SU-DHL-6 (cell line): ENCODE measurements around the gene PDCD1.

Experiments
- H2AFZ ChIP-seq: fragments of 200-600 bp; sonication (generic); 2 replicates; pipeline ENCODE4 v1.6.1; 2014; ENCODE audit warnings: low read depth, mild to moderate bottlenecking, moderate library complexity, mixed read lengths, antibody characterized with exemption, low read length; ENCODE audit not compliant: severe bottlenecking
- H3F3A ChIP-seq: fragments of 200-600 bp; shearing (Covaris generic); 2 replicates; pipeline ENCODE4 v1.6.0; 2016; ENCODE audit warnings: antibody characterized with exemption, mild to moderate bottlenecking; ENCODE audit not compliant: insufficient read depth
- H3K27ac ChIP-seq: fragments of 200-600 bp; sonication (generic); 2 replicates; pipeline ENCODE4 v1.5.1; 2016; ENCODE audit warnings: low read depth, mild to moderate bottlenecking, low read length, moderate library complexity, mixed read lengths
- H3K27me3 ChIP-seq: fragments of 200-600 bp; sonication (generic), shearing (Covaris generic); 2 replicates; pipeline ENCODE4 v1.6.0; 2014; ENCODE audit warnings: mild to moderate bottlenecking, low read length
- H3K36me3 ChIP-seq: fragments of 200-600 bp; sonication (generic); 2 replicates; pipeline ENCODE4 v1.6.1; 2014; ENCODE audit warnings: mild to moderate bottlenecking, low read length, mixed read lengths
- H3K4me2 ChIP-seq: fragments of 300-600, 200-600 bp; shearing (Covaris generic), sonication (generic); 2 replicates; pipeline ENCODE4 v1.6.0; 2014; ENCODE audit warnings: low read length, low read depth, mild to moderate bottlenecking; ENCODE audit not compliant: poor library complexity, severe bottlenecking
- H3K4me3 ChIP-seq: fragments of 200-600 bp; sonication (generic); 2 replicates; pipeline ENCODE4 v1.5.1; 2014; ENCODE audit warnings: antibody characterized with exemption, low read length, mild to moderate bottlenecking, mixed read lengths; ENCODE audit not compliant: insufficient read depth, poor library complexity, severe bottlenecking
- H3K79me2 ChIP-seq: fragments of 200-600 bp; sonication (generic); 2 replicates; pipeline ENCODE4 v1.6.1; 2014; ENCODE audit warnings: mild to moderate bottlenecking, low read length, moderate library complexity; ENCODE audit not compliant: insufficient read depth
- H3K9ac ChIP-seq: fragments of 200-600 bp; sonication (generic); 2 replicates; pipeline ENCODE4 v1.7.0; 2014; ENCODE audit warnings: mild to moderate bottlenecking, low read length
- H3K9me2 ChIP-seq: fragments of 200-600 bp; sonication (generic); replicated peaks from 2 replicates; pipeline ENCODE4 v1.6.1; 2014; ENCODE audit warnings: low read length; ENCODE audit not compliant: insufficient read depth
- H3K9me3 ChIP-seq: fragments of 200-600 bp; sonication (generic); 2 replicates; pipeline ENCODE4 v1.6.1; 2014; ENCODE audit warnings: low read length, mixed read lengths; ENCODE audit not compliant: insufficient read depth
- H4K20me1 ChIP-seq: fragments of 200-600 bp; sonication (generic); 2 replicates; pipeline ENCODE4 v1.6.1; 2014; ENCODE audit warnings: low read depth, mild to moderate bottlenecking, antibody characterized with exemption, low read length, moderate library complexity, mixed read lengths
- EZH2phosphoT487 ChIP-seq: fragments of 200-600 bp; sonication (generic), shearing (Covaris generic); conservative IDR thresholded peaks from 2 replicates; pipeline ENCODE4 v1.6.1; 2018; ENCODE audit warnings: mild to moderate bottlenecking, antibody characterized with exemption, low read length, moderate library complexity, mixed read lengths
- TF ChIP-seq, protein P1 (sequence below): fragments of 200-600 bp; sonication (generic); IDR thresholded peaks from one replicate; pipeline ENCODE4 v1.5.1; 2017; ENCODE audit warnings: antibody characterized with exemption, mild to moderate bottlenecking, low read length, moderate library complexity; ENCODE audit not compliant: insufficient read depth, poor library complexity, severe bottlenecking

The PDCD1 gene

DNA sequence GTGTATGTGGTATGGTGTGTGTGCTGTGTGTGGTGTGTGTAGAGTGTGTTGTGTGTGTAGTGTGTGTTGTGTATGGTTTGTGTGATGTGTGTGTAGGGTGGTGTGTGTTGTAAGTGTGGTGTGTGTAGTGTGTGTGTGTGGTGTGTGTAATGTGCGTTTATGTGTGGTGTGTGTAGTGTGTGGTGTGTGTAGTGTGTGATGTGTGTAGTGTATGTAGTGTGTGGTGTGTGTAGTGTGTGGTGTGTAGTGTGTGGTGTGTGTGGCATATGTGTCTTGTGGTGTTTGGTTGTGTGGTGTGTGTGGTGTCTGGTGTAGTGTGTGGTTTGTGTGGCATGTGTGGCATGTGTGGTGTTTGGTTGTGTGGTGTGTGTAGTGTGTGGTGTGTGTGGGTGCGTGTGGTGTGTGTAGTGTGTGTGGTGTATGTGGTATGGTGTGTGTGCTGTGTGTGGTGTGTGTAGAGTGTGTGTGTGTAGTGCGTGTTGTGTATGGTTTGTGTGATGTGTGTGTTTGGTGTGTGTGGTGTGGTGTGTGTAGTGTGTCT, 6.8 kb upstream of the PDCD1 start:
- no peaks in the 10 kb centered on the region for H3K36me3 ChIP-seq
- no peaks in the 10 kb centered on the region for H3K9me2 ChIP-seq
- no peak overlapping the region for H3K4me2 ChIP-seq
- H3K79me2 ChIP-seq, result no peaks in the 10 kb centered on the region
- H3F3A ChIP-seq, result peaks cover 7% of the 10 kb centered on the region; the same call in 1 of the 2 replicates
- no peaks in the 10 kb centered on the region for H4K20me1 ChIP-seq
- no peaks in the 10 kb centered on the region for H3K27me3 ChIP-seq
- peaks cover 13% of the 10 kb centered on the region; the same call in 1 of the 2 replicates for H3K9me3 ChIP-seq
- no peak overlapping the region for H3K27ac ChIP-seq
- TF ChIP-seq, protein P1, sequence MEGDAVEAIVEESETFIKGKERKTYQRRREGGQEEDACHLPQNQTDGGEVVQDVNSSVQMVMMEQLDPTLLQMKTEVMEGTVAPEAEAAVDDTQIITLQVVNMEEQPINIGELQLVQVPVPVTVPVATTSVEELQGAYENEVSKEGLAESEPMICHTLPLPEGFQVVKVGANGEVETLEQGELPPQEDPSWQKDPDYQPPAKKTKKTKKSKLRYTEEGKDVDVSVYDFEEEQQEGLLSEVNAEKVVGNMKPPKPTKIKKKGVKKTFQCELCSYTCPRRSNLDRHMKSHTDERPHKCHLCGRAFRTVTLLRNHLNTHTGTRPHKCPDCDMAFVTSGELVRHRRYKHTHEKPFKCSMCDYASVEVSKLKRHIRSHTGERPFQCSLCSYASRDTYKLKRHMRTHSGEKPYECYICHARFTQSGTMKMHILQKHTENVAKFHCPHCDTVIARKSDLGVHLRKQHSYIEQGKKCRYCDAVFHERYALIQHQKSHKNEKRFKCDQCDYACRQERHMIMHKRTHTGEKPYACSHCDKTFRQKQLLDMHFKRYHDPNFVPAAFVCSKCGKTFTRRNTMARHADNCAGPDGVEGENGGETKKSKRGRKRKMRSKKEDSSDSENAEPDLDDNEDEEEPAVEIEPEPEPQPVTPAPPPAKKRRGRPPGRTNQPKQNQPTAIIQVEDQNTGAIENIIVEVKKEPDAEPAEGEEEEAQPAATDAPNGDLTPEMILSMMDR, result no peak
- no peak for TF ChIP-seq EZH2phosphoT487
- no peak overlapping the region for H3K4me3 ChIP-seq
- no peak overlapping the region for H2AFZ ChIP-seq
- no peak overlapping the region for H3K9ac ChIP-seq

DNA sequence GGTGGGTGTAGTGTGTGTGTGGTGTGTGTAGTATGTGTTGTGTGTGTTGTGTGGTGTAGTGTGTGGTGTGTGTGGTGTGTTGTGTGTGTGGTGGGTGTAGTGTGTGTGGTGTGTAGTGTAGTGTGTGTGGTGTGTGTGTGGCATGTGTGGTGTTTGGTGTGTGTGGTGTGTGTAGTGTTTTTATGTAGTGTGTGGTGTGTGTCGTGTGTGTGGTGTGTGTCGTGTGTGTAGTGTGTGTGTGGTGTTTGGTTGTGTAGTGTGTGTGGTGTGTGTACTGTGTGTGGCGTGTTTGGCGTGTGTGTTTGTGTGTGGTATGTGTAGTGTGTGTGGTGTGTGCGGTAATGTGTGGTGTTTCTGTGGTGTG, 6.1 kb upstream of the PDCD1 start:
- TF ChIP-seq, protein P1, result no peak
- no peak for TF ChIP-seq EZH2phosphoT487

DNA sequence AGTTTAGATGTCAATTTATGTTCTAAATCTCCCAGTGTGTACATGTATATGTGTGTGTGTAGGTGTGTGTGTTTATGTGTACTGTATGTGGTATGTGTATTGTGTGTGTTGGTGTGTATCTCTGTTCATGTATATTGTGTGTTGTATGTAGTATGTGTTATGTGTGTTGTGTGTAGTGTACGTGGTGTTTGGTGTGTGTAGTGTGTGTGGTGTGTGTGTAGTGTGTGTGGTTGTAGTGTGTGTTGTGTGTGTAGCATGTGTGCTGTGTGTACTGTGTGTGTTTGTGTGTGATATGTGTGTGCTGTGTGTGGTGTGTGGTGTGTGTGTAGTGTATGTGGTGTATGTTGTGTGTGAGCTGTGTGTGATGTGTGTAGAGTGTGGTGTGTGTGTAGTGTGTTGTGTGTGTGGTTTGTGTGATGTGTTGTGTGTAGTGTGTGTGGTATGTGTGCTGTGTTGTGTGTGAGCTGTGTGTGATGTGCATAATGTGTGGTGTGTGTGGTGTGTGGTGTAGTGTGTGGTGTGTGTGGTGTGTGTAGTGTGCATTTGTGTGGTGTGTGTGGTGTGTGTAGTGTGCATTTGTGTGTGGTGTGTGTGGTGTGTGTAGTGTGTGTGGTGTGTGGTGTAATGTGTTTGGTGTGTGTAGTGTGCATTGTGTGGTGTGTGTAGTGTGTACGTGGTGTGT, 5.6 kb upstream of the PDCD1 start:
- Histone ChIP-seq H4K20me1 (no peaks in the 10 kb centered on the region), H3K9ac (no peak overlapping the region), H3K9me2 (no peaks in the 10 kb centered on the region), H3K4me2 (no peak overlapping the region), H3K79me2 (no peaks in the 10 kb centered on the region), H3K27me3 (no peaks in the 10 kb centered on the region), H3K9me3 (peaks cover 13% of the 10 kb centered on the region; the same call in 1 of the 2 replicates), H2AFZ (no peak overlapping the region), H3K36me3 (no peaks in the 10 kb centered on the region), H3K4me3 (no peak overlapping the region), H3F3A (peaks cover 7% of the 10 kb centered on the region; the same call in 1 of the 2 replicates), H3K27ac (no peak overlapping the region)
- TF ChIP-seq, protein P1, result no peak
- TF ChIP-seq EZH2phosphoT487, result no peak

More for the DNA sequence above, 6.1 kb upstream of the PDCD1 start:
- H3K9ac ChIP-seq, result no peak overlapping the region
- no peaks in the 10 kb centered on the region for H3K79me2 ChIP-seq
- H3K27ac ChIP-seq, result no peak overlapping the region
- H3K4me2 ChIP-seq, result no peak overlapping the region
- H2AFZ ChIP-seq, result no peak overlapping the region
- H3K4me3 ChIP-seq, result no peak overlapping the region
- no peaks in the 10 kb centered on the region for H3K36me3 ChIP-seq
- no peaks in the 10 kb centered on the region for H3K27me3 ChIP-seq
- H3F3A ChIP-seq, result peaks cover 7% of the 10 kb centered on the region; the same call in 1 of the 2 replicates
- peaks cover 13% of the 10 kb centered on the region; the same call in 1 of the 2 replicates for H3K9me3 ChIP-seq
- no peaks in the 10 kb centered on the region for H4K20me1 ChIP-seq
- no peaks in the 10 kb centered on the region for H3K9me2 ChIP-seq
